PC-9 (cell line): ENCODE measurements around the gene LKAAEAR1. TPM values are rescaled to one million over a fixed set of nuclear protein-coding genes. Genes with fewer than 3 reads are reported as not detected.

Experiments
- BruUV-seq: library from RNA; stranded (reverse); fragments of 400-500 nt; replicated peaks from 2 replicates; lab custom pipeline; 2021; lab: Mats Ljungman, UMichigan
- CTCF ChIA-PET: fragments of 300-600 bp; sonication (Branson Sonifier 250); formaldehyde crosslinking; loops from one replicate; lab custom pipeline; 2022; ENCODE audit warnings: antibody characterized with exemption; lab: Charles Lee
- POLR2A ChIA-PET: fragments of 300-600 bp; sonication (Branson Sonifier 250); formaldehyde crosslinking; loops from one replicate; lab custom pipeline; 2022; ENCODE audit warnings: antibody characterized with exemption; ENCODE audit not compliant: unreplicated experiment; lab: Charles Lee
- DNase-seq, 2 experiments: peaks; one replicate each; pipeline versions ENCODE4 v3.0.0 to v3.0.0-alpha.2; 2015 to 2022; ENCODE audit warnings: mixed read lengths in 1 of 2
- H2AFZ ChIP-seq: fragments of 200-600 bp; sonication (generic); 2 replicates; pipeline ENCODE4 v1.8.1; 2017; ENCODE audit warnings: antibody characterized with exemption
- H3F3A ChIP-seq: fragments of 200-600 bp; sonication (generic); 2 replicates; pipeline ENCODE4 v1.8.1; 2017; ENCODE audit warnings: antibody characterized with exemption, mild to moderate bottlenecking, low read depth; ENCODE audit not compliant: insufficient read depth
- H3K27ac ChIP-seq: fragments of 200-600 bp; sonication (generic); 2 replicates; pipeline ENCODE4 v1.6.1; 2016; ENCODE audit warnings: mixed run types
- H3K27me3 ChIP-seq: fragments of 200-600 bp; sonication (generic); 2 replicates; pipeline ENCODE4 v1.6.1; 2016; ENCODE audit warnings: low read depth, mixed run types; ENCODE audit not compliant: insufficient read depth
- H3K36me3 ChIP-seq: fragments of 200-600 bp; sonication (generic); 2 replicates; pipeline ENCODE4 v1.6.1; 2016; ENCODE audit warnings: low read depth, mixed run types
- H3K4me1 ChIP-seq: fragments of 200-600 bp; sonication (generic); replicated peaks from 2 replicates; pipeline ENCODE4 v1.6.1; 2016; ENCODE audit warnings: mixed run types; ENCODE audit not compliant: insufficient read depth
- H3K4me2 ChIP-seq: fragments of 200-600 bp; sonication (generic); 2 replicates; pipeline ENCODE4 v1.6.1; 2017; ENCODE audit warnings: mixed run types
- H3K4me3 ChIP-seq: fragments of 200-600 bp; sonication (generic); 2 replicates; pipeline ENCODE4 v1.6.1; 2016; ENCODE audit warnings: mixed run types
- H3K79me2 ChIP-seq: fragments of 200-600 bp; sonication (generic); 2 replicates; pipeline ENCODE4 v1.6.1; 2017; ENCODE audit warnings: low read depth, mixed run types
- H3K9me2 ChIP-seq: fragments of 200-600 bp; sonication (generic); 2 replicates; pipeline ENCODE4 v1.8.1; 2017; ENCODE audit warnings: mild to moderate bottlenecking; ENCODE audit not compliant: insufficient read depth
- H3K9me3 ChIP-seq: fragments of 200-600 bp; sonication (generic); 2 replicates; pipeline ENCODE4 v1.8.1; 2016; ENCODE audit warnings: low read depth; ENCODE audit not compliant: insufficient read depth
- H4K20me1 ChIP-seq: fragments of 200-600 bp; sonication (generic); 2 replicates; pipeline ENCODE4 v1.8.1; 2017; ENCODE audit not compliant: insufficient read depth
- EZH2 ChIP-seq: fragments of 200-600 bp; sonication (generic); IDR thresholded peaks from 2 replicates; pipeline ENCODE4 v1.8.0; 2017; ENCODE audit warnings: antibody characterized with exemption, low read depth
- intact Hi-C: fragments of 100-400 bp; cut with micrococcal nuclease; formaldehyde crosslinking; loops from one replicate; pipeline ENCODE4 v1.10.0; 2022; ENCODE audit not compliant: unreplicated experiment
- total RNA-seq: library from RNA; stranded (reverse); gene quantifications from 2 replicates; pipeline ENCODE4 v1.2.3, GENCODE V29; 2021
- TF ChIP-seq, protein P1 (sequence below): fragments of 200-600 bp; sonication (generic); conservative IDR thresholded peaks from 2 replicates; pipeline ENCODE4 v1.6.1; 2017; ENCODE audit warnings: mixed run types, antibody characterized with exemption, mild to moderate bottlenecking, moderate library complexity

Gene LKAAEAR1
- total RNA-seq, 1 experiment from 2014 or later, result not detected

DNA sequence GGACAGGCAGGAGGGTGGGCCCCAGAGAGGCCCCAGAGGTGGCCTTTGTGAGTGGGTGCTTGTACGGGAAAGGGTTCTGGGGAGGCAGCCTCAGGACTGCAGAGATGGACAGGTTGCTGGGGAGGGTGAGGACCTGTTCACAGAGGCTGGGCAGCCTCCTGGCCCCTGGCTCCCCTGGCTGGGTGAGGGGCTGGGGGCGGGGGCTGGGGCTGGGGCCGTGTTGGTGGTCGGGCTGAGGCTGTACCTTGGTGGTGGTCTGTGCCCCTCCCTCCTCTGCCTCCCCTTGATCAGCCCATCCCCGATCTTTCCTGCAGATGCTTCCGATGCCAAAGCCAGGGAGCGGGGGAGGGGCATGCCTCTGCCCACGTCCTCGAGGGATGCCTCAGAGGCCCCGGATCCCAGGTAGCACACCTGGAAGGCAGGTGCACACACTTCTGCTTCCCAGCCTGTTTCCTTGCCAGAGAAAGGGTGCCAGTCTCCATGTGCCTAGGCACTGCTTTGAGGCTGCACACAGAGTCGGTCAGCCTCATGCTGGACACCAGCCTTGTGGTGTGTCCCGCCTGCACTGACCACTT is 16.4 kb downstream of the LKAAEAR1 start:
- Histone ChIP-seq H3K4me1 (peaks cover 39% of the 10 kb centered on the region), H3K9me2 (no peaks in the 10 kb centered on the region), H3F3A (peaks cover 21% of the 10 kb centered on the region; the same call in 1 of the 2 replicates), H3K79me2 (peaks cover 19% of the 10 kb centered on the region), H4K20me1 (peaks cover 11% of the 10 kb centered on the region), H2AFZ (no peak overlapping the region), H3K4me2 (no peak overlapping the region), H3K27ac (no peak overlapping the region), H3K4me3 (no peak overlapping the region), H3K36me3 (no peaks in the 10 kb centered on the region), H3K27me3 (no peaks in the 10 kb centered on the region), H3K9me3 (no peaks in the 10 kb centered on the region)
- no TSS peak for BruUV-seq
- POLR2A ChIA-PET, result no interaction called here
- TF ChIP-seq, protein P1, sequence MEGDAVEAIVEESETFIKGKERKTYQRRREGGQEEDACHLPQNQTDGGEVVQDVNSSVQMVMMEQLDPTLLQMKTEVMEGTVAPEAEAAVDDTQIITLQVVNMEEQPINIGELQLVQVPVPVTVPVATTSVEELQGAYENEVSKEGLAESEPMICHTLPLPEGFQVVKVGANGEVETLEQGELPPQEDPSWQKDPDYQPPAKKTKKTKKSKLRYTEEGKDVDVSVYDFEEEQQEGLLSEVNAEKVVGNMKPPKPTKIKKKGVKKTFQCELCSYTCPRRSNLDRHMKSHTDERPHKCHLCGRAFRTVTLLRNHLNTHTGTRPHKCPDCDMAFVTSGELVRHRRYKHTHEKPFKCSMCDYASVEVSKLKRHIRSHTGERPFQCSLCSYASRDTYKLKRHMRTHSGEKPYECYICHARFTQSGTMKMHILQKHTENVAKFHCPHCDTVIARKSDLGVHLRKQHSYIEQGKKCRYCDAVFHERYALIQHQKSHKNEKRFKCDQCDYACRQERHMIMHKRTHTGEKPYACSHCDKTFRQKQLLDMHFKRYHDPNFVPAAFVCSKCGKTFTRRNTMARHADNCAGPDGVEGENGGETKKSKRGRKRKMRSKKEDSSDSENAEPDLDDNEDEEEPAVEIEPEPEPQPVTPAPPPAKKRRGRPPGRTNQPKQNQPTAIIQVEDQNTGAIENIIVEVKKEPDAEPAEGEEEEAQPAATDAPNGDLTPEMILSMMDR, result no peak
- TF ChIP-seq EZH2, result no peak
- intact Hi-C loops, result loop anchor here (10.0 kb wide), 1 partner anchor 203 kb away; the partner anchor contains the start of genes ABHD16B and TPD52L2
- DNase-seq, result no peak
- CTCF ChIA-PET, result no interaction called here

DNA sequence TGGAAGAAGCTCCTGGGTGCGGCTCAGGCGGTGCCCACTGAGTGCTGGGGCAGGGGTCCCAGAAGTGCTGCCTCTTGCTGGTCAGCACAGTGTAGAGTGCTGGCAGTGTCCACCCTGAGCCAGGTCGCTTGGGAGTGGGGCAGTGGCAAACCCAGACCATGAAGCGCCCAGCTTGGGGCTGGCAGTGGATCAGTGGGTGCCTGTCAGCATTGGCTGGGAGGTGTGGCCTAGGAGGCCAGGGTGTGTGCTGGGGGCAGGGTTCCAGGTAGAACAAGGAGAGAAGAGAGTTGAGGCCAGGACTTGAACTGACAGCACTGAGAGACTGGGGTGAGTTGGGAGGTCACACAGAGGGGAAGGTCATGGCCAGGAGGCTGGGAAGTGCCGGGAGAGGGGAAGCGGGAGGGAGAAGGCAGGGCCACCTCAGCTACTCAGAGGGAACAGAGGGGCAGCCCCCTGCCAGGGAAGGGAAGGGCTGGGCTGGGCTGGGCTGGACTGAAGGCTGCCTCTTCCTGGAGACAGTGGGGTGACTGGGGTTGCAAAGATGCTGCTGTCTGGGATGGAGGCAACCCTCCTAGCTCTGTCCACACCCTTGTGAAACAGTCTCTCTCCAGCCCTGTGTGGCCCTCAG is 17.1 kb downstream of the LKAAEAR1 start:
- DNase-seq, result no peak
- Histone ChIP-seq H3K4me3 (no peak overlapping the region), H3K27me3 (no peaks in the 10 kb centered on the region), H4K20me1 (peaks cover 11% of the 10 kb centered on the region), H3K4me1 (peaks cover 44% of the 10 kb centered on the region), H3K27ac (no peak overlapping the region), H3K9me2 (no peaks in the 10 kb centered on the region), H3K4me2 (peak overlapping the region; percentile 96; the same call in 1 of the 2 replicates), H3K9me3 (no peaks in the 10 kb centered on the region), H2AFZ (no peak overlapping the region), H3F3A (peaks cover 20% of the 10 kb centered on the region; the same call in 1 of the 2 replicates), H3K36me3 (no peaks in the 10 kb centered on the region), H3K79me2 (peaks cover 19% of the 10 kb centered on the region)
- CTCF ChIA-PET, result no interaction called here
- POLR2A ChIA-PET, result interaction anchor here (0.6 kb wide), 1 partner anchor 374 kb away, joined by 7 read pairs; no protein-coding TSS in a partner anchor
- BruUV-seq, result no TSS peak
- TF ChIP-seq EZH2, result no peak
- TF ChIP-seq, protein P1, result no peak
- intact Hi-C loops, result loop anchor here (10.0 kb wide), 1 partner anchor 202 kb away; the partner anchor contains the start of genes ABHD16B and TPD52L2

DNA sequence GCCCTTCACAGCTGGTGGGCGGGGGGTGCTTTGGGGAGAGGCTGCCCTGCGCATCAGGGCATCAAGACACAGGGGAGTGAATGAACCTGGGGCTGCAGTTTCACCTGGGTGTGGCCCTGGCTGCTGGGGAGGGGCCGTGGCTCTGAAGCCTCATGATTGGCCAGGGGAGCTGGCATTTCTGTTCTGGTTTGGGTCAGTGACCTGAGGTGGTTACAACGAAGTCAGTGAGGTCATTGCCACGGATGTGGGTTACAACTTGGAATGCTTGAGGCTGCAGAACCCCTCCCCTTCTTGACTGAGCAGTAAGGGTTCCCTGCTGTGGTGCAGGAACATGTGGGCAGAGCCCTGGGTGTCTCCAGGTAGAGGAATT is 18.2 kb downstream of the LKAAEAR1 start:
- Histone ChIP-seq H3K4me3 (no peak overlapping the region; the same call in 1 of the 2 replicates), H3F3A (peaks cover 20% of the 10 kb centered on the region; the same call in 1 of the 2 replicates), H3K4me1 (peaks cover 47% of the 10 kb centered on the region), H4K20me1 (peaks cover 11% of the 10 kb centered on the region), H3K9me2 (no peaks in the 10 kb centered on the region), H3K27me3 (no peaks in the 10 kb centered on the region), H2AFZ (no peak overlapping the region), H3K27ac (peak overlapping the region; percentile 38; the same call in 1 of the 2 replicates), H3K9me3 (no peaks in the 10 kb centered on the region), H3K36me3 (no peaks in the 10 kb centered on the region), H3K4me2 (peak overlapping the region; percentile 96), H3K79me2 (peaks cover 19% of the 10 kb centered on the region)
- ChIA-PET POLR2A (interaction anchor here (0.6 to 1.0 kb wide), 4 partner anchors 28 to 424 kb away, joined by 3 to 8 read pairs (median 4); no protein-coding TSS in a partner anchor), CTCF (interaction anchor here (1.2 to 1.3 kb wide), 2 partner anchors 27 to 528 kb away, joined by 4 to 5 read pairs; no protein-coding TSS in a partner anchor)
- TF ChIP-seq, protein P1, result no peak
- TF ChIP-seq EZH2, result no peak
- intact Hi-C loops, result loop anchor here (1.0 to 10.0 kb wide), 2 partner anchors 13 to 201 kb away; partner anchors contain the start of genes ABHD16B, RGS19 and TPD52L2
- peak; percentile 92 to 96 for DNase-seq
- BruUV-seq, result no TSS peak
